Aorta (tissue), 5 donors: Measurements from ENCODE around the gene ANTXR1. TPM values are rescaled to one million over a fixed set of nuclear protein-coding genes. Genes with fewer than 3 reads are reported as not detected.

ENCODE experiments used
- ATAC-seq: fragments of 200-7000 bp; cut with Tn5 transposase; one replicate; pipeline ENCODE4 v1.9.1; 2022; ENCODE audit warnings: moderate library complexity; ENCODE audit not compliant: low FRiP score
- DNase-seq, 2 donors: peaks; one replicate each; pipeline ENCODE4 v3.0.0-alpha.2; 2020
- H3K27ac ChIP-seq, 2 donors: one replicate each; pipeline ENCODE4 v1.5.1; 2013; ENCODE audit warnings: low read length in 2 of 2, mild to moderate bottlenecking in 2 of 2, moderate library complexity in 2 of 2, control low read depth in 1 of 2, inconsistent platforms in 1 of 2, low read depth in 1 of 2
- H3K27me3 ChIP-seq, 2 donors: one replicate each; pipeline ENCODE4 v1.6.1; 2013; ENCODE audit warnings: control low read depth in 1 of 2, low read length in 1 of 2, mild to moderate bottlenecking in 1 of 2, moderate library complexity in 1 of 2; ENCODE audit not compliant: insufficient read depth in 2 of 2, control insufficient read depth in 1 of 2
- H3K36me3 ChIP-seq, 2 donors: one replicate each; pipeline ENCODE4 v1.6.1; 2013; ENCODE audit warnings: control low read depth in 1 of 2, low read length in 1 of 2, mild to moderate bottlenecking in 1 of 2; ENCODE audit not compliant: insufficient read depth in 2 of 2, control insufficient read depth in 1 of 2
- H3K4me1 ChIP-seq, 2 donors: one replicate each; pipeline ENCODE4 v1.6.1; 2013; ENCODE audit warnings: low read length in 2 of 2, control low read depth in 1 of 2, mild to moderate bottlenecking in 1 of 2, moderate library complexity in 1 of 2; ENCODE audit not compliant: insufficient read depth in 2 of 2, control insufficient read depth in 1 of 2
- H3K4me3 ChIP-seq, 2 donors: one replicate each; pipeline ENCODE4 v1.5.1; 2013; ENCODE audit warnings: low read length in 2 of 2, control low read depth in 1 of 2, mild to moderate bottlenecking in 1 of 2
- H3K9me3 ChIP-seq: one replicate; pipeline ENCODE4 v1.6.1; 2013; ENCODE audit warnings: mild to moderate bottlenecking, low read length; ENCODE audit not compliant: control insufficient read depth
- WGBS, 2 donors: extraction: QIAGEN DNeasy Blood & Tissue Kit; methylation state at CpG; one replicate each; pipeline ENCODE4 v1.1.7; 2013; 5-methylcytosine and 5-hydroxymethylcytosine counted together
- intact Hi-C, 2 donors: fragments of 100-400 bp; cut with DNase I; formaldehyde crosslinking; loops; one replicate each; pipeline versions ENCODE4 v1.14.2 to v1.15.0; 2022
- polyA plus RNA-seq, 2 donors: library from polyadenylated mRNA; stranded (reverse); fragments of 200-250 nt; gene quantifications; one replicate each; pipeline ENCODE4 v1.2.3, GENCODE V29; 2013
- total RNA-seq, 2 donors: library from RNA; stranded (reverse); fragmentation: NEBNext Ultra II Directional; extraction: Animal tissue kit (Norgen Biotek cat#: 25700); gene quantifications; one replicate each; pipeline ENCODE4 v1.2.1, GENCODE V29; 2021
- donor health status: healthy with polysubstance abuse.
- donor health status: Bipolar disorder and iron deficiency.
- donor health status: DM: no; HTN: no; CAD: no.
- donor health status: DM: no; HTN: no; CAD: no.
- donor health status: DM: yes; HTN: yes; CAD: no.

Gene ANTXR1
- total and polyA plus RNA-seq, 4 donors: 136 to 358 (median 160) TPM

- no peaks in the 10 kb centered on the region for H3K9me3 ChIP-seq
- H3K27me3 ChIP-seq: no peaks in the 10 kb centered on the region
- H3K4me1 ChIP-seq: peaks cover 10 to 12% of the 10 kb centered on the region in 2 donors
- intact Hi-C loops: no loop called here
- H3K27ac ChIP-seq: peak overlapping the region; percentile 51 to 83
- DNase-seq (no peak), ATAC-seq (peak; percentile 20)
- H3K4me3 ChIP-seq: no peak overlapping the region
- 32 to 33% methylated on average over 5 of the region's 5 CpGs for WGBS, 2 donors
- peaks cover 2 to 4% of the 10 kb centered on the region in 2 donors for H3K36me3 ChIP-seq
Measured at GRCh38 chr2:69087211-69087911, 74.4 kb downstream of the ANTXR1 start.

DNA sequence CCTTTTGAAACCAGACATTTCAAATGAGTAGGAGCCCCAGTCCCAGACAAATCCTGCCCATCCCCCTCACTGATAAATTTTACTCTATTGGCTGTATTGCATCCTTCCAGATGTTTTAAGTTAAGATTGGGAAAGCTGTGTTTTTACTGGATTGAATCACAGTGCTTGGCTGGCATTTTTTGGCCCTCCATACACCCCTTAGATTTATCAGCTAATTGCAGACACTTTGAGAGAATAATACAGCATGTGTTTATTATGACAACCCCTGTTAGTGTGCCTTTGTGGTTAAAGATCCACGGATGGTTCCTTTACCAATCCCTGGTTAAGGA, 74.9 kb downstream of the ANTXR1 start:
- peaks cover 8 to 10% of the 10 kb centered on the region in 2 donors for H3K4me1 ChIP-seq
- 0 to 3% methylated on average over 1 of the region's 1 CpG for WGBS, 2 donors
- no peak for DNase-seq
- intact Hi-C loops: no loop called here
- H3K4me3 ChIP-seq: no peak overlapping the region
- ATAC-seq: peak; percentile 33
- H3K36me3 ChIP-seq: peaks cover 2 to 4% of the 10 kb centered on the region in 2 donors
- H3K9me3 ChIP-seq: no peaks in the 10 kb centered on the region
- no peaks in the 10 kb centered on the region for H3K27me3 ChIP-seq
- H3K27ac ChIP-seq: peak overlapping the region; percentile 51 to 83

DNA sequence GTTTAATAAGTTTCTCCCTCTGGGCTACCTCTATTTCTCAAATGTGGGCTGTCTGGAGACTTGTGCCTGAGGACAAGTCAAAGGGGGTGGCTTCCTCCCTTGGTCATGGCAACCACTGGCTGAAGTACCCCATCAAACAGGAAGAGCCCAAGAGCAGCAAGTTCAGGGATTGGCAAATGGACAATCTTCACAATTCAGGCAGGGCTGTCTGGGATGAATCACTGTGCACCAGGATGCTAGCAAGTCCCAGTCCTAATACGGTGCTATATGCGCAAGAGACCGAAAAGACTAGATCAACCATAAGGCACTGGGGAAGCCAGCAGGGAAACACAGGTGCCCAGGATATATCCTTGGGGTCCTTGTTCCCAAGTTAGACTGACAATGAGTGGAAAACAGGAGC, 75.5 kb downstream of the ANTXR1 start:
- DNase-seq (no peak), ATAC-seq (peak; percentile 61)
- Histone ChIP-seq H3K4me3 (no peak overlapping the region), H3K36me3 (peaks cover 2 to 4% of the 10 kb centered on the region in 2 donors), H3K9me3 (no peaks in the 10 kb centered on the region), H3K4me1 (peaks cover 6 to 8% of the 10 kb centered on the region in 2 donors), H3K27ac (peak overlapping the region in 1 of 2 donors; percentile 62), H3K27me3 (no peaks in the 10 kb centered on the region)
- intact Hi-C loops: no loop called here
- WGBS, 2 donors: 59 to 66% methylated on average over 3 of the region's 3 CpGs

- H3K27me3 ChIP-seq: no peaks in the 10 kb centered on the region
- 47 to 52% methylated on average over 3 of the region's 3 CpGs for WGBS, 2 donors
- H3K4me1 ChIP-seq: peaks cover 6 to 8% of the 10 kb centered on the region in 2 donors
- DNase-seq: no peak
- no peak for ATAC-seq
- H3K27ac ChIP-seq: no peak overlapping the region
- H3K9me3 ChIP-seq: no peaks in the 10 kb centered on the region
- H3K36me3 ChIP-seq: peaks cover 2 to 4% of the 10 kb centered on the region in 2 donors
- no peak overlapping the region for H3K4me3 ChIP-seq
- intact Hi-C loops: no loop called here
Measured at GRCh38 chr2:69089266-69089665, 76.3 kb downstream of the ANTXR1 start.

GRCh38 chr2:69089998-69090397, 77.0 kb downstream of the ANTXR1 start:
- Histone ChIP-seq H3K4me3 (no peak overlapping the region), H3K9me3 (no peaks in the 10 kb centered on the region), H3K4me1 (peaks cover 6 to 8% of the 10 kb centered on the region in 2 donors), H3K27me3 (no peaks in the 10 kb centered on the region), H3K27ac (peak overlapping the region in 1 of 2 donors; percentile 40), H3K36me3 (peaks cover 2 to 4% of the 10 kb centered on the region in 2 donors)
- no peak for DNase-seq
- ATAC-seq: no peak
- intact Hi-C loops: no loop called here
- 82 to 88% methylated on average over 1 of the region's 1 CpG for WGBS, 2 donors

GRCh38 chr2:69090820-69091219, 77.8 kb downstream of the ANTXR1 start:
- WGBS, 2 donors: 96 to 97% methylated on average over 6 of the region's 6 CpGs
- H3K9me3 ChIP-seq: no peaks in the 10 kb centered on the region
- H3K4me1 ChIP-seq: peaks cover 6 to 10% of the 10 kb centered on the region in 2 donors
- intact Hi-C loops: no loop called here
- peaks cover 2 to 4% of the 10 kb centered on the region in 2 donors for H3K36me3 ChIP-seq
- ATAC-seq (no peak), DNase-seq (no peak)
- no peak overlapping the region for H3K4me3 ChIP-seq
- H3K27ac ChIP-seq: no peak overlapping the region
- no peaks in the 10 kb centered on the region for H3K27me3 ChIP-seq

DNA sequence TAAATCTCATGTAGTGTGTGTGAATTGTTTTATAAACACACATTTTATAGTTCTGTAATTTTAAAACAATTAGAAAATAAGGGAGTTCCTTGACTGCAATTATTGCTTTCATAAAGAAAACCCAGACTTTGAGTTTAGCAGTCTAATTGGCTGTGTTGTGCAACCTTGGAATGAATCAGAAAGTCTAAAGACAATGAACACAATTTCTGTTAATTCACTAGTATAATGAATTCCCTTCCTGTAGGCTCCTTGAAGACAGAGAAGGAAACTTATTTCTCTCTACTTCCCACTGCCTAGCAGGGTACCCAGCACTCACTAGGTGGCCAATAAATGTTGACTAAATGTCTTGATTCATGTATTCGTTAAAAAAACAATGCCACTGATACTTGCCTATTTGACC, 79.9 kb downstream of the ANTXR1 start:
- 91% methylated on average over 1 of the region's 1 CpG for WGBS, 2 donors
- H3K9me3 ChIP-seq: no peaks in the 10 kb centered on the region
- intact Hi-C loops: no loop called here
- peaks cover 2 to 4% of the 10 kb centered on the region in 2 donors for H3K36me3 ChIP-seq
- ATAC-seq (no peak), DNase-seq (no peak)
- peaks cover 3 to 6% of the 10 kb centered on the region in 2 donors for H3K4me1 ChIP-seq
- H3K27ac ChIP-seq: no peak overlapping the region
- H3K27me3 ChIP-seq: no peaks in the 10 kb centered on the region
- H3K4me3 ChIP-seq: no peak overlapping the region

- Histone ChIP-seq H3K27ac (no peak overlapping the region), H3K4me3 (no peak overlapping the region), H3K27me3 (no peaks in the 10 kb centered on the region), H3K4me1 (peaks cover 2 to 3% of the 10 kb centered on the region in 2 donors), H3K9me3 (no peaks in the 10 kb centered on the region), H3K36me3 (peaks cover under 1 to 4% of the 10 kb centered on the region in 2 donors)
- 69% methylated on average over 2 of the region's 2 CpGs for WGBS, 2 donors
- intact Hi-C loops: no loop called here
- ATAC-seq (peak; percentile 79), DNase-seq (no peak)
Measured at GRCh38 chr2:69095305-69095704, 82.3 kb downstream of the ANTXR1 start.
